GM18499 (cell line): ENCODE results near the gene PEX26.
A peak's percentile ranks its signal among the peaks of the same experiment; 100 is the strongest.
"Not testable (repeated sequence)": the region's sequence is repeated elsewhere in the genome, so short reads cannot be mapped to it uniquely, and the experiment has no call there.

Source experiments
- ATAC-seq: cut with Tn5 transposase; IDR thresholded peaks from one replicate; pipeline ENCODE4 v1.9.1; 2021; ENCODE audit warnings: moderate number of reproducible peaks; ENCODE audit not compliant: insufficient read depth, unreplicated experiment

PEX26 gene

GRCh38 chr22:18056161-18056666 is 21.6 kb upstream of the PEX26 start:
- ATAC-seq: no peak

- no peak for ATAC-seq
These were observed 20.8 kb upstream of the PEX26 start for GRCh38 chr22:18056807-18057474.

GRCh38 chr22:18057568-18058209 is 20.1 kb upstream of the PEX26 start:
- ATAC-seq: peak; percentile 45

GRCh38 chr22:18058371-18059093 is 19.3 kb upstream of the PEX26 start:
- no peak for ATAC-seq

- ATAC-seq: no peak
These were observed 18.7 kb upstream of the PEX26 start for GRCh38 chr22:18059094-18059417.

- no peak for ATAC-seq
These were observed 18.3 kb upstream of the PEX26 start for GRCh38 chr22:18059473-18059872.

- ATAC-seq: no peak
These were observed 17.8 kb upstream of the PEX26 start for GRCh38 chr22:18059991-18060390.

- no peak for ATAC-seq
These were observed 16.9 kb upstream of the PEX26 start for GRCh38 chr22:18060646-18061620.

- ATAC-seq: no peak
These were observed 15.4 kb upstream of the PEX26 start for GRCh38 chr22:18062421-18062820.

GRCh38 chr22:18063306-18063705 is 14.5 kb upstream of the PEX26 start:
- ATAC-seq: no peak

GRCh38 chr22:18063715-18064114 is 14.1 kb upstream of the PEX26 start:
- not testable (repeated sequence) for ATAC-seq

- no peak for ATAC-seq
These were observed 13.2 kb upstream of the PEX26 start for GRCh38 chr22:18064636-18065035.

GRCh38 chr22:18065256-18065655 is 12.5 kb upstream of the PEX26 start:
- ATAC-seq: no peak

GRCh38 chr22:18066181-18066859 is 11.5 kb upstream of the PEX26 start:
- ATAC-seq: no peak

GRCh38 chr22:18067121-18067520 is 10.7 kb upstream of the PEX26 start:
- ATAC-seq: no peak

GRCh38 chr22:18067548-18068341 is 10.0 kb upstream of the PEX26 start:
- no peak for ATAC-seq

- no peak for ATAC-seq
These were observed 9.3 kb upstream of the PEX26 start for GRCh38 chr22:18068381-18068988.

- no peak for ATAC-seq
These were observed 8.7 kb upstream of the PEX26 start for GRCh38 chr22:18069041-18069440.

GRCh38 chr22:18070041-18070440 is 7.7 kb upstream of the PEX26 start:
- ATAC-seq: no peak
